CD4-positive, alpha-beta T cell treated with Interleukin-15 for 4 hours (primary cell): ENCODE measurements around the gene RHEB.
"Not testable (repeated sequence)": the region's sequence is repeated elsewhere in the genome, so short reads cannot be mapped to it uniquely, and the experiment has no call there.

Experiments used
- DNase-seq: peaks from one replicate; pipeline ENCODE4 v3.0.0-alpha.2; 2020; ENCODE audit warnings: low spot score

The RHEB gene

GRCh38 chr7:151519765-151520418 is at the start of gene RHEB:
TSS of gene RHEB (minus strand) at chr7:151519895. CDS start at chr7:151519511, 384 bp downstream.
- peak; percentile 99 for DNase-seq

DNA sequence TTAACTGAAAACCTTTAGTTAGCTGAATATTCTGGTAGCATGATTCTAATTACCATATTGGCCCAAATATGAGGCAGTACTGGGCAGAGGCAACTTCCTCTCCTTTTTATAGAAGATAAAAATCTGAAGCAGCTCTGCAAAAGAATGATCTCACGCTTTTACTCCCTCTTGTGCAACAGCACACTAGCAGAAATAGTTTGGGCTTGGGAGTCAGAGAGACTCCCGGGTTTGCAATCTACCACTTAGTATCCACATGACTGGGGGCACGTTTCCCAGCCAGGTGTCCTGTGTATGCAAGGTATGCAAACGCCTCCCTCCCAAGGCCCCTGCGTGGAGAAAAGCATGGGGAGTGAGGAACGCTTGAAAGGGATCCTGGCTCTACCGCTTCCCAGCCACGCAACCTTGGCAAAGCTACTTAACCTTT is 47.2 kb upstream of the RHEB start:
- DNase-seq = no peak

- DNase-seq = no peak
Measured at GRCh38 chr7:151565541-151565940, 45.8 kb upstream of the RHEB start.

DNA sequence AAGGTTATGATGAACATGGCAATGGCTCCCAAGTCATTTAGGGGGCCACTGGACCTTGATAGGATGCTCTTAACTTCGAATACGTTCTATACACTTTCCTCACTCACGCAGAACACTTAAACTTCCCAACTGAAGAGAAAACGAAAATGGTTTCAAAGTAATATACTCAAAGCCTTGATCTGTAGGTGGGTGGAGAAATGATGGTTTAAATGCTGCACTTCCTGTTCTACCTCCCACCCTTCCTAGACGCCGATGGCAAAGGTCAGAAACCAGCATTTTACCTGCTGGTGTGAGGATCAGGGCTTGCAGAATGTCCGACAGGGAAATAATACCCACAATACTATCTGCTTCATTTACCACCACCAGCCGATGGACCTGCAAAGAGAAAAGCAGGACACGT is 40.5 kb upstream of the RHEB start:
- DNase-seq = no peak

DNA sequence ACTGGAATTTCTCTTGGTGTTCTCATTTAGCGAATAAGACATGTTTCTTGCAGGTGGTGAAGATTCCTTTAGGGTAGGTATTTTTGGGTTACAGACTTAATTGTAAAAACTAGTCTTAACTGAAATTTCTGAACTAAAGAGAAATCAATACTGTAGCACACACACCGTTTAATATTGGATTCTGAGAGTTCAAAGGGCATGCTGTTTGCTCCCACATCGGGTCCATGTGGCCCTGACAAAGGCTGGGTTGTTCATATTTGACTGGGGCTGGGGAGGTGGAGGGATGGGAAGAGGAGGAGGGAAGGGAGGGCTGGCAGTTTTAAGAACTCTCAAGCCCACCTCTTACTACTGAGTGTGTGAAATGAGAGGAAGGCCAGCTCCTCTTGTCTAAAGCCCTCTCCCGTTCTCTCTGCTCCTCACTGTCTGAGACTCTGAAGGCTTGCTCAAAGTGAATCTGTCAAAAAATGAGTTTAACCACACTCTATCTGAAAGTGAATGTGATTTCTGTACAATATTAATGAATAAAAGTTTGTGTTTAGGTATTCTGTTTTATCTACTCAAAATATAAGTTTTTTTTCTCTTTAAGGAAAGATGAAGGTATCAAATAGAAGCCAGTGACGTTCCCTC is 40.0 kb upstream of the RHEB start:
- no peak for DNase-seq

- no peak for DNase-seq
Measured at GRCh38 chr7:151558575-151558974, 38.9 kb upstream of the RHEB start.

DNA sequence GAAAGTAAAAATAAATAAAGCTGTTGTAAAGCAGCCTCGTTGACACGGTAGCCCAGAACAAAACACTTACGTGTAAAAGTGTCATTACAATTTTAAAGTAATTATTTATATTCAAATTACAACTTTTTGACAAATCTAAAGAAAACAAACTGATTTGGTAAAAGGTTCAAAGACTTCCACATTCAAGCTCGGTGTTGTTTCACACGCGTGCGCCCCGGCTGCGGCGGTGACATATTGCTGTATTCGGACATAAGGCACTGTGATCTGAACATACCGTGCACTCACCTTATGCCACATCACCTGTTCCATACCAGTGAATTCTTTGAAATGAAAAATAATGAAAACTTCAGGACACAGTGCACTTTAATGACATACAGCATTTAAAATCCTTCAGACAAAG is 36.9 kb upstream of the RHEB start:
- no peak for DNase-seq

GRCh38 chr7:151553356-151553755 is 33.7 kb upstream of the RHEB start:
- no peak for DNase-seq

GRCh38 chr7:151552352-151553028 is 32.8 kb upstream of the RHEB start:
- DNase-seq = no peak

DNA sequence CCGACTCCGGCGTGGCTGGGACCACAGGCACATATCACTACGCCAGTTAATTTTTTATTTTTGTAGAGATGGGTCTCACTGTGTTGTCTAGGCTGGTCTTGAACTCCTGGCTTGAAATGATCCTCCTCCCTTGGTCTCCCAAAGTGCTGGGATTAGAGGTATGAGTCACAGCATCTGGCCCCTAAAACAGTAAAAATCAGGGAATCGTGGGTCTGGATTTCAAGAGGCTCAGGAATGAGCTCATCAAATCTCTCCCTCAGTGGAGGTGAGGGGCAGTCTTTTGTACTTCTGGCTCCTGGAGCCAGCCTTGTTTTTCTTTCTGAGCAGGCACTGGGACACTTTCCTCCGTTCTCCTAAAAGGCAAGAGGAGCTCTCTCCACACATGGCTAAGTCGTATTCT is 32.1 kb upstream of the RHEB start:
- no peak for DNase-seq

DNA sequence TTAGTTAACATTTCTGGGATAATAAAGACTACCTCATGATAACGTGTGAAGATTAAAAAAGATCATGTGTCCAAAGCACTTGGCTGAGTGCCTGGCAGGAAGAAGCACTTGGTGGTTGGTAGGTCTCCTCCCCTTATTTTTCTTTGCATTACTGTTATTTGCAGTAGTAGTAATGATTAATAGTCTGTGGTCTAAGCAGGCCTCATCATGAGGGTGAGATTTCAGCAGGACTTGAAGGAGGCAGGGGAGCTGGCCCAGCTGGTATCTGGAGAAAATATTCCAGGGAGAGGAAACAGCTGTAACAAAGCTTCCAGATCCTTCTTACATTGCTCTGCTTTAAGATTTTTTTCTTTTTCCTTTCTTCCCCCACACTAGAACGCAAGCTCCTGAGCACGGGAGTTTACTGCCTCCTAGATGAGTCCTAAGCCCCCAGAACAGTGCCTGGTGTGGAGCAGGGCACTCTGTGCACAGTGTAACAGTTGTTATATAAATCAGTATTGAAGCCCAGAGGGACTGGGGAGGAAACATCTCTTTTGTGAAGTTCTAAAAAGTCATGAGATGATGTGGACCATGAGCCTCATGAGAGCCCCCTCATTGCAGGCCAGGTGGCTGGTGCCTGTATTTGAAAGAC is 31.1 kb upstream of the RHEB start:
- no peak for DNase-seq

DNA sequence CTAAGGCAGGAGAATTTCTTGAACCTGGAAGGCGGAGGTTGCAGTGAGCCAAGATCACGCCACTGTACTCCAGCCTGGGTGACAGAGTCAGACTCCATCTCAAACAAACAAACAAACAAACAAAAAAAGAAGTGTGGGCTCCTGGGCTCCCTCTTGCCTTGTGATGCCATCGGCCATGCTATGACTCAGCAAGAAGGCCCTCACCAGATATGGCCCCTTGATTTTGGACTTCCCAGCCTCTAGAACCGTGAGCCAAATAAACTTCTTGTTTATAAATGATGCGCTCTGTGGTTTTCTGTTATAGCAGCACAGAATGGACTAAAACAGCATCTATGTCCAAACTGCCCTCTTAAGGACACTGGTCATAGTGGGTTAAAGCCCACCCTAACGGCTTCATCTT is 29.9 kb upstream of the RHEB start:
- no peak for DNase-seq

- DNase-seq = no peak
Measured at GRCh38 chr7:151549083-151549482, 29.4 kb upstream of the RHEB start.

- no peak for DNase-seq
Measured at GRCh38 chr7:151544183-151544582, 24.5 kb upstream of the RHEB start.

- DNase-seq = no peak
Measured at GRCh38 chr7:151542606-151543130, 23.0 kb upstream of the RHEB start.

- no peak for DNase-seq
Measured at GRCh38 chr7:151541709-151542499, 22.2 kb upstream of the RHEB start.

DNA sequence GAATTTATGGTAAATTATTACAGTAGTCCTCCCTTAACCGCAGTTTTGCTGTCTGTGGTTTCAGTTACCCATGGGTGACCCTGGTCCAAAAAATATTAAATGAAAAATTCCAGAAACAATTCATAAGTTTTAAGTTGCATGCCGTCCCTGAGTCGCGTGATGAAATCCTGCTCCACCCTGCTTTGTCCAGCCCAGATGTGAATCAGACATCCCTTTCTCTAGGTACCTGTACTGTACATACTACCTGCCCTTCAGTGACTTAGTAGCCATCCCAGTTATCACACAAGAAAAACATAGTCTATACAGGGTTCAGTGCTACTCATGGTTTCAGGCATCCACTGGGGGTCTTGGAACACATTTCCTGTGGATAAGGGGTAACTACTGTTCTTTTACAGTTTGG is 20.5 kb upstream of the RHEB start:
- DNase-seq = no peak

DNA sequence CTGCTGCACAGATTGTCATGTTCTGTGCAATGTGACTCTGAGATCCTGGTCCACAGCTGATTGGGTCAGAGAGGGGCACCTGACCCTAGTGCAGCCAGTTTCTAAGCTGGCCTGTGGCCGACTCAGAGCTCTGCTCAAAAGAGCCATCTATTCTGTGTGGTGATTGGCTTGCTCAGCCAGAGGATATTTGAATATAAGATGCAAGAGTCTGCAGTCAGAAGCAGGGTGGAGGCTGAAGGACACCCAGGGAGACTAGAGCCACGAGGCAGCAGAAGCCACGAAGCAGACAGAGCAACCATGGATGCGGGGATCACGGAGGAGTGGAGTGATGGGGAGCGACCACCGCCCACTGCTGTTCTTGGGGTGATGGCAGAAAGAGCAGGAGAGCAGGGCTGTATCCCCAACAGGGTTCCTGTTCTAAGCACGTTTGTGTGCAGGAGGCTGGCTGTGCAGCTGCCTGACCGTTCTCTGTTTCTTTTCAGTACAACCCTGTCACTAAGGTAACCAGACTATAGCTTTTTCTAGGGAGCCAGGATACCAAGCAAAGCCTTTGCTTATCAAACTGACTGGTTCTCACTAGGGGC is 19.5 kb upstream of the RHEB start:
- DNase-seq = no peak

DNA sequence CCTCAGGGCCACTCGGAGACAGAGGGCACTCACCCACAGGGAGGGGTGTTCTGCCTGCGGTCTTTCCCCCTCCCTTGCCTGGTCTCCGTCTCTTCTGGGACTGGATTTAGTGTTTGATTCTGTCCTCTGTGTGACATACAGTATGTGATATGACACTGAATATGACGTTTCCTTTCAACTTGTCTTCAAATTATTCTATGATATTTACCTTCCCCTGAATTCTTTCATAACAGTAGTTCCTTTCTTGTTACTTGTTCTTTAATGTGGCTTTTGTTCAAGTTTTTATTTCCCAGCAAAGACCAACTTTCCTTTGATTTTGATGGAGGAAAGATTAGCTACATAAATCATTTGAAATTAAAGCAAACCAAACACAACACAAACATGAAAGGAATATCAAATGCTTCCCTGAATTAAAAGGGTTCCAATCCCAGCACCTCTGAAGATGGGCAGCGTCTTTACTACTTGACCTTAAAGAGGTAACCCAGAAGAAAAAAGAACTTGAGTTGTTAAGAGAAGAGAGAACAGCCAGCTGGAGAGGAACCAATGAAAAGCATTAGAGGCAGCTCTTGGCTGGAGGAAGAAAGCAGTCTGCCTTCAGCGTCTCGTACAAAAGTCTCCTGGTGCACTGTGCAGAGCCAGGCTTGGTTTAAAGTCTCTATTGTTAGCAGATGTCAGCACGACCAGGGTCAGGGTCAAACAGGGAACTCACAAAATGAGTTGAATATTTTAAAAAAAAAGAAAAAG is 18.3 kb upstream of the RHEB start:
- DNase-seq = no peak

- DNase-seq = not testable (repeated sequence)
Measured at GRCh38 chr7:151536178-151536577, 16.5 kb upstream of the RHEB start.

DNA sequence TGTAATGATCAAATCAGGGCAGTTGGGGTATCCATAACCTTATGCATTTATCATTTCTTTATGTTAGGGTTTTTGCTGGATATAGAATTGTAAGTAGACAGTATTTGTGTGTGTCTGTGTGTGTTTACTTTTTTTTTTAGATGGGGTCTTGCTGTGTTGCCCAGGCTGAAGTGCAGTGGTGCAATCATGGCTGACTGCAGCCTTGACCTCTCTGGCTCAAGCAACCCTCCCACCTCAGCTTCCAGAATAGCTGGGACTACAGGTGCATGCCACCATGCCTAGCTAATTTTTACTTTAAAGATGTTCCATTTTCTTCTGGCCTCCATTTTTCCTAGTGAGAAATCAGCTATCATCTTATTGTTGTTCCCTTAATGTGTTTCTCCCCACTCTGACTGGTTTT is 10.1 kb upstream of the RHEB start:
- no peak for DNase-seq
